HepG2 (cell line): ENCODE results near the gene CHAF1B. TPM values are rescaled to one million over a fixed set of nuclear protein-coding genes. Genes with fewer than 3 reads are reported as not detected.

Experiments
- ATAC-seq: fragments of 200-7000 bp; cut with Tn5 transposase; 3 replicates; pipeline ENCODE4 v1.9.1; 2020; ENCODE audit warnings: mild to moderate bottlenecking, moderate library complexity
- BruUV-seq: library from RNA; stranded (reverse); fragments of 400-500 nt; replicated peaks from 2 replicates; lab custom pipeline; 2021; lab: Mats Ljungman, UMichigan
- CTCF ChIA-PET: fragments of 300-600 bp; formaldehyde crosslinking; extraction: SDS; loops from one replicate; lab custom pipeline; 2021; ENCODE audit warnings: low total read pairs, inconsistent platforms, low intra/inter-chr PET ratio; lab: Yijun Ruan, JAX
- POLR2A ChIA-PET: fragments of 350-600 bp; sonication (Branson Sonifier 250); formaldehyde crosslinking; loops from one replicate; lab custom pipeline; 2020; ENCODE audit warnings: antibody characterized with exemption, inconsistent platforms; lab: Yijun Ruan, JAX
- DNase-seq: peaks from one replicate; pipeline ENCODE4 v3.0.0-alpha.2; 2015; ENCODE audit warnings: low spot score
- FAIRE-seq: peaks from 3 replicates; lab custom pipeline; 2011; peaks lifted over from hg19 to GRCh38; lab: Jason Lieb, UNC
- H2AFZ ChIP-seq: one replicate; pipeline ENCODE4 v1.6.1; 2011; ENCODE audit warnings: low read length, inconsistent platforms
- H3K27ac ChIP-seq: fragments of 300-600 bp; 3 replicates; pipeline ENCODE4 v1.8.0; 2011; ENCODE audit warnings: mixed run types, mild to moderate bottlenecking, mixed read lengths, low read length, inconsistent platforms; ENCODE audit not compliant: insufficient read depth; ENCODE audit errors: extremely low read length
- H3K27me3 ChIP-seq, 2 experiments: fragments of 200-600 bp in 1 of 2; 2 replicates in 1 of 2; 3 replicates in 1 of 2; pipeline versions ENCODE4 v1.6.0 to v1.8.0; 2011; ENCODE audit warnings: low read length in 2 of 2, mild to moderate bottlenecking in 2 of 2, moderate library complexity in 2 of 2, inconsistent platforms in 1 of 2; ENCODE audit not compliant: insufficient read depth in 2 of 2, control insufficient read depth in 1 of 2
- H3K36me3 ChIP-seq, 2 experiments: fragments of 200-600 bp in 1 of 2; replicated peaks in 1 of 2; 2 replicates in 1 of 2; 3 replicates in 1 of 2; pipeline versions ENCODE4 v1.5.1 to v1.8.0; 2011; ENCODE audit warnings: low read length in 2 of 2, inconsistent platforms in 1 of 2; ENCODE audit not compliant: insufficient read depth in 2 of 2, control insufficient read depth in 1 of 2
- H3K4me1 ChIP-seq: 2 replicates; pipeline ENCODE4 v1.5.1; 2012; ENCODE audit warnings: low read length, inconsistent platforms; ENCODE audit not compliant: insufficient read depth
- H3K4me2 ChIP-seq: 2 replicates; pipeline ENCODE4 v1.6.0; 2011; ENCODE audit warnings: low read depth, low read length, inconsistent platforms
- H3K4me3 ChIP-seq, 3 experiments: fragments of 200-600 bp in 1 of 3; sonication (generic), shearing (Covaris generic) in 1 of 3; replicated peaks in 1 of 3; 2 replicates each; pipeline ENCODE4 v1.5.1; 2011 to 2016; ENCODE audit warnings: low read length in 3 of 3, inconsistent platforms in 2 of 3, low read depth in 2 of 3, mild to moderate bottlenecking in 2 of 3, control low read depth in 1 of 3, mixed read lengths in 1 of 3; ENCODE audit not compliant: insufficient read depth in 1 of 3
- H3K79me2 ChIP-seq: one replicate; pipeline ENCODE4 v1.6.1; 2011; ENCODE audit warnings: low read length, inconsistent platforms; ENCODE audit not compliant: insufficient read depth
- H3K9ac ChIP-seq: 2 replicates; pipeline ENCODE4 v1.6.0; 2011; ENCODE audit warnings: mild to moderate bottlenecking, low read depth, low read length, inconsistent platforms; ENCODE audit not compliant: insufficient read depth
- H3K9me3 ChIP-seq: 2 replicates; pipeline ENCODE4 v1.5.1; 2012; ENCODE audit warnings: mild to moderate bottlenecking, low read length
- H4K20me1 ChIP-seq: 2 replicates; pipeline ENCODE4 v1.6.0; 2011; ENCODE audit warnings: inconsistent platforms, mild to moderate bottlenecking, low read length, moderate library complexity; ENCODE audit not compliant: insufficient read depth
- DNMT3B ChIP-seq: conservative IDR thresholded peaks from 2 replicates; pipeline ENCODE4 v1.6.1; 2016; ENCODE audit warnings: missing biosample characterization, control low read depth
- PCBP2 ChIP-seq: fragments of 200-400 bp; formaldehyde crosslinking; optimal IDR thresholded peaks from 2 replicates; pipeline ENCODE3; 2018; ENCODE audit warnings: low read length, low read depth; ENCODE audit not compliant: poor library complexity, severe bottlenecking
- SP1 ChIP-seq, 2 experiments: fragments of 450-650 bp in 1 of 2; sonication (generic) in 1 of 2; formaldehyde crosslinking in 1 of 2; IDR thresholded peaks; 2 replicates each; pipeline versions ENCODE4 v1.4.0 to v1.6.1; 2016 to 2020; ENCODE audit warnings: missing genetic modification reagents in 1 of 2
- SRSF9 ChIP-seq: fragments of 200-400 bp; formaldehyde crosslinking; IDR thresholded peaks from 2 replicates; pipeline ENCODE4 v1.6.1; 2018; ENCODE audit warnings: borderline replicate concordance, mild to moderate bottlenecking, low read depth, low read length; ENCODE audit not compliant: insufficient read depth, poor library complexity, severe bottlenecking
- TEAD3 ChIP-seq: optimal IDR thresholded peaks from 2 replicates; pipeline ENCODE3; 2016; ENCODE audit warnings: borderline replicate concordance
- TGIF2 ChIP-seq: IDR thresholded peaks from 2 replicates; pipeline ENCODE4 v1.6.1; 2016; ENCODE audit warnings: control low read depth, missing compliant biosample characterization
- ZNF713 ChIP-seq: sonication (generic); formaldehyde crosslinking; IDR thresholded peaks from 2 replicates; pipeline ENCODE4 v1.4.0; 2020; ENCODE audit warnings: mild to moderate bottlenecking, missing genetic modification reagents
- WGBS: methylation state at CpG from one replicate; pipeline ENCODE4 v1.1.6; 2017; ENCODE audit warnings: low lambda C conversion rate; 5-methylcytosine and 5-hydroxymethylcytosine counted together
- in situ Hi-C: cut with HindIII; loops from 2 replicates; pipeline ENCODE4 v1.10.0; 2017; ENCODE audit warnings: low pct_unique_long_range_greater_than_20kb; ENCODE audit not compliant: extremely low pct_ligation_motif_present
- intact Hi-C: fragments of 100-400 bp; cut with micrococcal nuclease; formaldehyde crosslinking; loops from one replicate; pipeline ENCODE4 v1.10.0; 2022; ENCODE audit not compliant: unreplicated experiment
- polyA plus RNA-seq, 8 experiments: library from polyadenylated mRNA; depleted of rRNA in 3 of 8; stranded (reverse) in 7 of 8; unstranded in 1 of 8; fragments of >200 nt; fragmentation: Illumina TruSeq in 4 of 8; extraction: Trizol in 4 of 8; gene quantifications; 2 replicates each; pipeline versions ENCODE4 v1.2.1 to v1.2.3, GENCODE V29; 2011 to 2016; ENCODE audit warnings: low read depth in 4 of 8, missing spikeins in 1 of 8, mixed read lengths in 1 of 8; ENCODE audit not compliant: insufficient read depth in 1 of 8
- total RNA-seq, 5 experiments: library from RNA; depleted of rRNA; stranded (reverse); fragments of >200 nt; fragmentation: Illumina TruSeq; extraction: Trizol; gene quantifications; 2 replicates each; pipeline ENCODE4 v1.2.3, GENCODE V29; 2016; ENCODE audit warnings: low read depth in 1 of 5
- TF ChIP-seq, protein P1 (sequence below): sonication (generic); formaldehyde crosslinking; IDR thresholded peaks from 2 replicates; pipeline ENCODE4 v1.4.0; 2020; ENCODE audit warnings: mild to moderate bottlenecking, missing genetic modification reagents
- TF ChIP-seq, protein P2 (sequence below): sonication (generic); formaldehyde crosslinking; conservative IDR thresholded peaks from 2 replicates; pipeline ENCODE4 v1.4.0; 2020; ENCODE audit warnings: mild to moderate bottlenecking, missing genetic modification reagents, moderate library complexity

The CHAF1B gene
- total and polyA plus RNA-seq, 2 of the 13 experiments (the other 11 are each of a cell fraction or from before 2014, with no cell fraction given): 5.1 to 14.1 TPM

DNA sequence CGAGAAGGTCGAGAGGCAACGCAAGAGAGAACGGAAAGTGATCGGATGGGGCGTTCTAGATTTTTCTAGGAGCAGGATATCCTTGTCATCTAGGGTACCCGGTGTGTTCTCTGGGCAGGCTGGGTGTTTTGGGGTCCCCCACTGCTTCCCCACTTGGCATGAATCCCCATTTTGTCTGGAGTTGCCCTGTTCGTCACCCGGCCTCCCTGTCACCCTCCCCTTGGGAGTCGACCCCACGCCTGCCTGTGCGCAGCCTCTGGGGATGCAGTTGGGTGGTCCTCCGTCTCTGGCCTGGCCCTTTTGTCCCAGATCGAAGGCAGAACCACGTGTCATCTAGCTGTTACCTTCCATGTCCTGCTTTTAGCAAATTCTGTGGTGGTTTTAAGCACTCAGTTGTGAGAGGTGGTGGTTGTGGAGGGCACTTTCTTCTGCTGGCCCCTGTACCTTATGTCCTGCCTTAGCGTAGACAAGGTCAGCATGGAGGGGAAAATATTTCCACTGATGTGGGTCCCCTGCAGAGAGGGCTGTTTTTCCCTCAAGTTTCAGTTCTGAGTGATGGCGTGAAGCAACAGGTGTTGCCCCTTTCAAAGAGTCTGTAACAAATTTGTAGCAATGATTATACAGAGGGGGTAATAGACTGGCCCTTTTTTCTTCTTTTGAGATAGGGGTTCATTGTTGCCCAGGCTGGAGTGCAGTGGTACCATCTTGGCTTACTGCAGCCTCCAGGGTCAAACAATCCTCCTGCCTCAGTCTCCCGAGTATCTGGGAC is 35.6 kb downstream of the CHAF1B start:
- Histone ChIP-seq H3K4me2 (no peak overlapping the region), H4K20me1 (no peaks in the 10 kb centered on the region), H3K79me2 (no peaks in the 10 kb centered on the region), H3K9me3 (no peaks in the 10 kb centered on the region), H3K9ac (no peak overlapping the region), H3K27me3 (no peaks in the 10 kb centered on the region), H3K4me1 (0 out of 2 replicates have a peak, but pooled peaks cover 9% of the 10 kb centered on the region), H3K36me3 (peaks cover 0 to 8% of the 10 kb centered on the region in 2 experiments; a peak in 2 of 5 replicates), H2AFZ (no peak overlapping the region), H3K27ac (no peak overlapping the region), H3K4me3 (no peak overlapping the region)
- in situ Hi-C loops: loop anchor here (5.0 kb wide), 1 partner anchor 172 kb away; no protein-coding TSS in a partner anchor
- ChIA-PET CTCF (interaction anchor here (1.0 to 1.6 kb wide), 4 partner anchors 59 to 210 kb away, joined by 4 to 9 read pairs (median 4); partner anchors contain the start of gene CLDN14), POLR2A (no interaction called here)
- TF ChIP-seq TGIF2 (CRISPR knock-in tag): no peak
- no peak for TF ChIP-seq ZNF713
- TF ChIP-seq SRSF9: no peak
- no peak for TF ChIP-seq TEAD3 (CRISPR knock-in tag)
- TF ChIP-seq SP1 (IDR thresholded peaks at IDR 0.05): no peak
- no peak for TF ChIP-seq SP1 (CRISPR knock-in tag; IDR thresholded peaks at IDR 0.05)
- no peak for TF ChIP-seq DNMT3B (CRISPR knock-in tag)
- TF ChIP-seq, protein P1, sequence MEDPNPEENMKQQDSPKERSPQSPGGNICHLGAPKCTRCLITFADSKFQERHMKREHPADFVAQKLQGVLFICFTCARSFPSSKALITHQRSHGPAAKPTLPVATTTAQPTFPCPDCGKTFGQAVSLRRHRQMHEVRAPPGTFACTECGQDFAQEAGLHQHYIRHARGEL (CRISPR knock-in tag): no peak
- no peak for TF ChIP-seq PCBP2
- TF ChIP-seq, protein P2, sequence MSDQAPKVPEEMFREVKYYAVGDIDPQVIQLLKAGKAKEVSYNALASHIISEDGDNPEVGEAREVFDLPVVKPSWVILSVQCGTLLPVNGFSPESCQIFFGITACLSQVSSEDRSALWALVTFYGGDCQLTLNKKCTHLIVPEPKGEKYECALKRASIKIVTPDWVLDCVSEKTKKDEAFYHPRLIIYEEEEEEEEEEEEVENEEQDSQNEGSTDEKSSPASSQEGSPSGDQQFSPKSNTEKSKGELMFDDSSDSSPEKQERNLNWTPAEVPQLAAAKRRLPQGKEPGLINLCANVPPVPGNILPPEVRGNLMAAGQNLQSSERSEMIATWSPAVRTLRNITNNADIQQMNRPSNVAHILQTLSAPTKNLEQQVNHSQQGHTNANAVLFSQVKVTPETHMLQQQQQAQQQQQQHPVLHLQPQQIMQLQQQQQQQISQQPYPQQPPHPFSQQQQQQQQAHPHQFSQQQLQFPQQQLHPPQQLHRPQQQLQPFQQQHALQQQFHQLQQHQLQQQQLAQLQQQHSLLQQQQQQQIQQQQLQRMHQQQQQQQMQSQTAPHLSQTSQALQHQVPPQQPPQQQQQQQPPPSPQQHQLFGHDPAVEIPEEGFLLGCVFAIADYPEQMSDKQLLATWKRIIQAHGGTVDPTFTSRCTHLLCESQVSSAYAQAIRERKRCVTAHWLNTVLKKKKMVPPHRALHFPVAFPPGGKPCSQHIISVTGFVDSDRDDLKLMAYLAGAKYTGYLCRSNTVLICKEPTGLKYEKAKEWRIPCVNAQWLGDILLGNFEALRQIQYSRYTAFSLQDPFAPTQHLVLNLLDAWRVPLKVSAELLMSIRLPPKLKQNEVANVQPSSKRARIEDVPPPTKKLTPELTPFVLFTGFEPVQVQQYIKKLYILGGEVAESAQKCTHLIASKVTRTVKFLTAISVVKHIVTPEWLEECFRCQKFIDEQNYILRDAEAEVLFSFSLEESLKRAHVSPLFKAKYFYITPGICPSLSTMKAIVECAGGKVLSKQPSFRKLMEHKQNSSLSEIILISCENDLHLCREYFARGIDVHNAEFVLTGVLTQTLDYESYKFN: no peak
- no TSS peak for BruUV-seq
- ATAC-seq (no peak), FAIRE-seq (no peak), DNase-seq (no peak)
- intact Hi-C loops: loop anchor here (1.0 to 5.0 kb wide), 3 partner anchors 58 to 507 kb away; no protein-coding TSS in a partner anchor
- 96% methylated on average over 18 of the region's 18 CpGs for WGBS
